Ramos (cell line): ENCODE results near the gene DUS2.
"Not testable (repeated sequence)": the region's sequence is repeated elsewhere in the genome, so short reads cannot be mapped to it uniquely, and the experiment has no call there.

Source experiments
- in situ Hi-C: fragments of 300-500 bp; cut with MboI; formaldehyde crosslinking; loops from one replicate; pipeline ENCODE4 v1.14.3; 2022; ENCODE audit warnings: low sequenced_read_pairs; ENCODE audit not compliant: unreplicated experiment

Gene DUS2

GRCh38 chr16:68113765-68114240 lies 90.7 kb downstream of the DUS2 start:
- in situ Hi-C loops: no loop called here

- in situ Hi-C loops: not testable (repeated sequence)
Measured at GRCh38 chr16:68114939-68115338, 91.9 kb downstream of the DUS2 start.

GRCh38 chr16:68115851-68116250 lies 92.8 kb downstream of the DUS2 start:
- in situ Hi-C loops: no loop called here

GRCh38 chr16:68116256-68116867 lies 93.3 kb downstream of the DUS2 start:
- in situ Hi-C loops: no loop called here

GRCh38 chr16:68117884-68118283 lies 94.8 kb downstream of the DUS2 start:
- in situ Hi-C loops: no loop called here

- in situ Hi-C loops: not testable (repeated sequence)
Measured at GRCh38 chr16:68118954-68119353, 95.9 kb downstream of the DUS2 start.

- in situ Hi-C loops: not testable (repeated sequence)
Measured at GRCh38 chr16:68120496-68120895, 97.4 kb downstream of the DUS2 start.

DNA sequence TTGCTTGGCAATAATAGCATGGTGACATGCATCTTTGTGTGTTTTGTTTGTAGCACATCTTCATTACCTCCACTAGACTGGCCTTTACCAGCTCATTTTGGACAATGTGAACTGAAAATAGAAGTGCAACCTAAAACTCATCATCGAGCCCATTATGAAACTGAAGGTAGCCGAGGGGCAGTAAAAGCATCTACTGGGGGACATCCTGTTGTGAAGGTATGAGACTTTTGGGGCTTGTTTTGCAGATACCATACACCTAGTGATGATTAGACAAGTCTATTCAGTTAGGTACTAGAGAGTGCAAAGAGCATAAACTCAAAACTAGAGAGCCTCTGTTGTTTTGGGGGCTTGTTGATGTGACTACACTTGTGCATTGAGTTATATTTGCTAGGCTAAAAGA lies 103.3 kb downstream of the DUS2 start:
- in situ Hi-C loops: no loop called here

GRCh38 chr16:68128577-68129305 lies 105.7 kb downstream of the DUS2 start:
- in situ Hi-C loops: no loop called here
